Naive B cell (primary cell): ENCODE measurements around the gene SSRP1. TPM values are rescaled to one million over a fixed set of nuclear protein-coding genes. Genes with fewer than 3 reads are reported as not detected.
A peak's percentile ranks its signal among the peaks of the same experiment; 100 is the strongest.

Source experiments
- ATAC-seq, 2 donors: fragments of 150-1000 bp; cut with Tn5 transposase; 2 replicates each; pipeline ENCODE4 v1.10.0; 2021; ENCODE audit warnings: low read depth in 2 of 2, mild to moderate bottlenecking in 2 of 2, moderate library complexity in 2 of 2
- DNase-seq: peaks from one replicate; pipeline ENCODE4 v3.0.0; 2022
- H3K27ac Mint-ChIP-seq, 6 donors: one replicate each; pipeline ENCODE4 v1.8.0; 2020 to 2022; ENCODE audit warnings: mild to moderate bottlenecking in 6 of 6, mixed read lengths in 6 of 6, moderate library complexity in 5 of 6, inconsistent platforms in 2 of 6
- H3K27me3 Mint-ChIP-seq, 3 donors: one replicate each; pipeline ENCODE4 v1.8.0; 2021 to 2022; ENCODE audit warnings: mixed read lengths in 3 of 3, mild to moderate bottlenecking in 1 of 3
- H3K36me3 Mint-ChIP-seq, 2 donors: one replicate each; pipeline ENCODE4 v1.8.0; 2020 to 2022; ENCODE audit warnings: mixed read lengths in 2 of 2, inconsistent platforms in 1 of 2, mild to moderate bottlenecking in 1 of 2
- H3K4me1 Mint-ChIP-seq, 3 donors: one replicate each; pipeline ENCODE4 v1.8.0; 2020 to 2022; ENCODE audit warnings: mixed read lengths in 3 of 3, inconsistent platforms in 1 of 3, mild to moderate bottlenecking in 1 of 3, moderate library complexity in 1 of 3
- H3K4me3 Mint-ChIP-seq, 8 donors: one replicate each; pipeline ENCODE4 v1.8.0; 2020 to 2022; ENCODE audit warnings: mild to moderate bottlenecking in 8 of 8, mixed read lengths in 8 of 8, moderate library complexity in 8 of 8, inconsistent platforms in 2 of 8
- H3K9me3 Mint-ChIP-seq, 7 donors: one replicate each; pipeline ENCODE4 v1.8.0; 2020 to 2022; ENCODE audit warnings: mixed read lengths in 7 of 7, mild to moderate bottlenecking in 5 of 7, inconsistent platforms in 2 of 7, moderate library complexity in 1 of 7
- polyA plus RNA-seq, 6 donors: library from polyadenylated mRNA; unstranded; fragments of 300-500 nt; fragmentation: Illumina TruSeq; gene quantifications; one replicate each; pipeline ENCODE4 v1.2.3, GENCODE V29; 2021; ENCODE audit warnings: low read depth in 6 of 6

Gene SSRP1
- polyA plus RNA-seq, 6 donors from 2014 or later, result 22.7 to 39.6 (median 32.8) TPM

- peaks cover 0 to 5% (median 2%) of the 10 kb centered on the region in 3 donors for H3K4me1 Mint-ChIP-seq
- no peaks in the 10 kb centered on the region for H3K36me3 Mint-ChIP-seq
- no peak overlapping the region for H3K27ac Mint-ChIP-seq
- DNase-seq (no peak), ATAC-seq (no peak)
- H3K9me3 Mint-ChIP-seq, result peaks cover 0 to 5% (median 4%) of the 10 kb centered on the region in 7 donors
- no peak overlapping the region for H3K4me3 Mint-ChIP-seq
- peaks cover 10 to 22% (median 20%) of the 10 kb centered on the region in 3 donors for H3K27me3 Mint-ChIP-seq
Measured at GRCh38 chr11:57356268-57356667, 20.6 kb upstream of the SSRP1 start.

GRCh38 chr11:57354699-57355098 lies 19.0 kb upstream of the SSRP1 start:
- peaks cover 5 to 6% (median 6%) of the 10 kb centered on the region in 3 donors for H3K4me1 Mint-ChIP-seq
- ATAC-seq, result no peak

GRCh38 chr11:57353852-57354251 lies 18.2 kb upstream of the SSRP1 start:
- Mint-ChIP-seq H3K27me3 (peaks cover 11 to 26% (median 20%) of the 10 kb centered on the region in 3 donors), H3K36me3 (no peaks in the 10 kb centered on the region), H3K4me1 (peaks cover 5 to 6% (median 6%) of the 10 kb centered on the region in 3 donors), H3K27ac (no peak overlapping the region), H3K4me3 (no peak overlapping the region), H3K9me3 (peaks cover 0 to 6% (median 5%) of the 10 kb centered on the region in 7 donors)
- ATAC-seq (no peak), DNase-seq (no peak)

More at GRCh38 chr11:57354699-57355098, 19.0 kb upstream of the SSRP1 start:
- Mint-ChIP-seq H3K4me3 (no peak overlapping the region), H3K27ac (no peak overlapping the region), H3K9me3 (peaks cover 0 to 6% (median 5%) of the 10 kb centered on the region in 7 donors), H3K36me3 (no peaks in the 10 kb centered on the region), H3K27me3 (peaks cover 11 to 26% (median 20%) of the 10 kb centered on the region in 3 donors)
- DNase-seq, result no peak

GRCh38 chr11:57353446-57353845 lies 17.8 kb upstream of the SSRP1 start:
- H3K4me3 Mint-ChIP-seq, result no peak overlapping the region
- H3K27ac Mint-ChIP-seq, result peak overlapping the region in 1 of 6 donors; percentile 34
- H3K27me3 Mint-ChIP-seq, result peaks cover 15 to 26% (median 20%) of the 10 kb centered on the region in 3 donors
- no peak for ATAC-seq
- peaks cover 0 to 6% (median 5%) of the 10 kb centered on the region in 7 donors for H3K9me3 Mint-ChIP-seq
- no peak for DNase-seq
- peaks cover 5 to 6% (median 6%) of the 10 kb centered on the region in 3 donors for H3K4me1 Mint-ChIP-seq
- no peaks in the 10 kb centered on the region for H3K36me3 Mint-ChIP-seq

- DNase-seq (no peak), ATAC-seq (no peak)
- Mint-ChIP-seq H3K4me1 (peaks cover 5 to 6% (median 6%) of the 10 kb centered on the region in 3 donors), H3K36me3 (no peaks in the 10 kb centered on the region), H3K27ac (no peak overlapping the region), H3K9me3 (peaks cover 0 to 6% (median 5%) of the 10 kb centered on the region in 7 donors), H3K27me3 (peaks cover 17 to 26% (median 21%) of the 10 kb centered on the region in 3 donors), H3K4me3 (no peak overlapping the region)
Measured at GRCh38 chr11:57353036-57353435, 17.3 kb upstream of the SSRP1 start.

- Mint-ChIP-seq H3K4me3 (no peak overlapping the region), H3K36me3 (no peaks in the 10 kb centered on the region)
Measured at GRCh38 chr11:57349491-57350274, 14.0 kb upstream of the SSRP1 start.

GRCh38 chr11:57348636-57349313 lies 13.1 kb upstream of the SSRP1 start:
- no peaks in the 10 kb centered on the region for H3K36me3 Mint-ChIP-seq
- no peak overlapping the region for H3K4me3 Mint-ChIP-seq
- peaks cover 0 to 6% (median 5%) of the 10 kb centered on the region in 7 donors for H3K9me3 Mint-ChIP-seq
- peaks cover 6 to 10% (median 7%) of the 10 kb centered on the region in 3 donors for H3K4me1 Mint-ChIP-seq
- ATAC-seq, result no peak
- DNase-seq, result no peak
- no peak overlapping the region for H3K27ac Mint-ChIP-seq
- peaks cover 6 to 22% (median 10%) of the 10 kb centered on the region in 3 donors for H3K27me3 Mint-ChIP-seq

More at GRCh38 chr11:57349491-57350274, 14.0 kb upstream of the SSRP1 start:
- ATAC-seq (peak; percentile 37 to 63), DNase-seq (peak; percentile 36)
- Mint-ChIP-seq H3K27me3 (peaks cover 12 to 31% (median 16%) of the 10 kb centered on the region in 3 donors), H3K4me1 (peaks cover 6 to 11% (median 10%) of the 10 kb centered on the region in 3 donors), H3K9me3 (peaks cover 0 to 6% (median 5%) of the 10 kb centered on the region in 7 donors), H3K27ac (peak overlapping the region in 1 of 6 donors; percentile 39)

GRCh38 chr11:57348052-57348451 lies 12.4 kb upstream of the SSRP1 start:
- peaks cover 6 to 21% (median 10%) of the 10 kb centered on the region in 3 donors for H3K27me3 Mint-ChIP-seq
- no peak overlapping the region for H3K27ac Mint-ChIP-seq
- H3K4me1 Mint-ChIP-seq, result peaks cover 6 to 10% (median 7%) of the 10 kb centered on the region in 3 donors
- no peak overlapping the region for H3K4me3 Mint-ChIP-seq
- H3K36me3 Mint-ChIP-seq, result no peaks in the 10 kb centered on the region
- peaks cover 0 to 6% (median 5%) of the 10 kb centered on the region in 7 donors for H3K9me3 Mint-ChIP-seq
- DNase-seq (no peak), ATAC-seq (no peak)

GRCh38 chr11:57347336-57347735 lies 11.6 kb upstream of the SSRP1 start:
- Mint-ChIP-seq H3K9me3 (peaks cover 0 to 6% (median 5%) of the 10 kb centered on the region in 7 donors), H3K27ac (no peak overlapping the region), H3K27me3 (peaks cover 6 to 21% (median 10%) of the 10 kb centered on the region in 3 donors), H3K4me3 (no peak overlapping the region), H3K4me1 (peaks cover 6 to 10% (median 7%) of the 10 kb centered on the region in 3 donors), H3K36me3 (no peaks in the 10 kb centered on the region)
- no peak for DNase-seq
- ATAC-seq, result no peak

GRCh38 chr11:57345555-57346211 lies 10.0 kb upstream of the SSRP1 start:
- H3K4me1 Mint-ChIP-seq, result peaks cover 6 to 10% (median 7%) of the 10 kb centered on the region in 3 donors
- H3K27ac Mint-ChIP-seq, result peak overlapping the region in 1 of 6 donors; percentile 64
- DNase-seq, result peak; percentile 47
- no peaks in the 10 kb centered on the region for H3K36me3 Mint-ChIP-seq
- ATAC-seq, result peak; percentile 75
- peaks cover 0 to 1% (median 0%) of the 10 kb centered on the region in 7 donors for H3K9me3 Mint-ChIP-seq
- H3K27me3 Mint-ChIP-seq, result peaks cover 1 to 18% (median 6%) of the 10 kb centered on the region in 3 donors
- no peak overlapping the region for H3K4me3 Mint-ChIP-seq

GRCh38 chr11:57344826-57345225 lies 9.1 kb upstream of the SSRP1 start:
- peaks cover 4 to 24% (median 11%) of the 10 kb centered on the region in 3 donors for H3K27me3 Mint-ChIP-seq
- H3K36me3 Mint-ChIP-seq, result no peaks in the 10 kb centered on the region
- H3K4me1 Mint-ChIP-seq, result peaks cover 1 to 8% (median 7%) of the 10 kb centered on the region in 3 donors
- DNase-seq, result no peak
- peaks cover 0 to under 1% (median 0%) of the 10 kb centered on the region in 7 donors for H3K9me3 Mint-ChIP-seq
- no peak for ATAC-seq
- no peak overlapping the region for H3K4me3 Mint-ChIP-seq
- peak overlapping the region in 1 of 6 donors; percentile 52 for H3K27ac Mint-ChIP-seq

GRCh38 chr11:57343825-57344224 lies 8.1 kb upstream of the SSRP1 start:
- H3K4me1 Mint-ChIP-seq, result peaks cover 0 to 7% (median 7%) of the 10 kb centered on the region in 3 donors
- no peak overlapping the region for H3K27ac Mint-ChIP-seq
- no peak for ATAC-seq
- DNase-seq, result no peak
- H3K4me3 Mint-ChIP-seq, result no peak overlapping the region
- H3K36me3 Mint-ChIP-seq, result no peaks in the 10 kb centered on the region
- H3K9me3 Mint-ChIP-seq, result no peaks in the 10 kb centered on the region
- peaks cover 4 to 24% (median 11%) of the 10 kb centered on the region in 3 donors for H3K27me3 Mint-ChIP-seq

- H3K4me3 Mint-ChIP-seq, result no peak overlapping the region
- DNase-seq, result no peak
- H3K4me1 Mint-ChIP-seq, result peaks cover 0 to 7% (median 7%) of the 10 kb centered on the region in 3 donors
- H3K9me3 Mint-ChIP-seq, result no peaks in the 10 kb centered on the region
- peaks cover 4 to 20% (median 6%) of the 10 kb centered on the region in 3 donors for H3K27me3 Mint-ChIP-seq
- H3K36me3 Mint-ChIP-seq, result no peaks in the 10 kb centered on the region
- no peak for ATAC-seq
- no peak overlapping the region for H3K27ac Mint-ChIP-seq
Measured at GRCh38 chr11:57342702-57343101, 7.0 kb upstream of the SSRP1 start.
